H1 (cell line): Measurements from ENCODE around the gene MDFIC. TPM values are rescaled to one million over a fixed set of nuclear protein-coding genes. Genes with fewer than 3 reads are reported as not detected.

Experiments used
- CTCF ChIA-PET: fragments of 300-600 bp; sonication (Branson Sonifier 250); formaldehyde crosslinking; loops from one replicate; lab custom pipeline; 2021; ENCODE audit not compliant: partially characterized antibody; lab: Charles Lee
- POLR2A ChIA-PET: fragments of 300-600 bp; sonication (Branson Sonifier 250); formaldehyde crosslinking; loops from one replicate; lab custom pipeline; 2021; ENCODE audit warnings: inconsistent platforms; ENCODE audit not compliant: partially characterized antibody; lab: Charles Lee
- DNase-seq, 2 experiments: peaks; one replicate each; pipeline versions ENCODE4 v3.0.0 to v3.0.0-alpha.2; 2010 to 2022; ENCODE audit warnings: low spot score in 2 of 2, low read depth in 1 of 2, mixed read lengths in 1 of 2
- FAIRE-seq: peaks from 2 replicates; lab custom pipeline; 2011; peaks lifted over from hg19 to GRCh38; lab: Jason Lieb, UNC
- H2AFZ ChIP-seq: 2 replicates; pipeline ENCODE4 v1.8.1; 2012; ENCODE audit warnings: low read length, inconsistent platforms
- H2AK5ac ChIP-seq: 2 replicates; pipeline ENCODE4 v1.6.1; 2013; ENCODE audit warnings: low read depth, low read length
- H2BK120ac ChIP-seq: replicated peaks from 2 replicates; pipeline ENCODE3; 2013; ENCODE audit warnings: low read depth, low read length, inconsistent platforms
- H2BK12ac ChIP-seq: 2 replicates; pipeline ENCODE4 v1.6.1; 2013; ENCODE audit warnings: low read depth, low read length
- H2BK15ac ChIP-seq: 2 replicates; pipeline ENCODE4 v1.6.1; 2013; ENCODE audit warnings: low read length
- H2BK20ac ChIP-seq: 2 replicates; pipeline ENCODE4 v1.6.1; 2013; ENCODE audit warnings: low read length
- H2BK5ac ChIP-seq: 2 replicates; pipeline ENCODE4 v1.6.1; 2013; ENCODE audit warnings: low read depth, low read length
- H3K14ac ChIP-seq: 2 replicates; pipeline ENCODE4 v1.6.1; 2013; ENCODE audit warnings: inconsistent platforms; ENCODE audit not compliant: insufficient read length
- H3K18ac ChIP-seq: 2 replicates; pipeline ENCODE4 v1.6.1; 2013; ENCODE audit warnings: low read length; ENCODE audit errors: extremely low read depth
- H3K23ac ChIP-seq: 2 replicates; pipeline ENCODE4 v1.6.1; 2013; ENCODE audit warnings: inconsistent platforms; ENCODE audit not compliant: insufficient read length
- H3K23me2 ChIP-seq: 2 replicates; pipeline ENCODE4 v1.6.1; 2013; ENCODE audit warnings: low read depth, low read length
- H3K27ac ChIP-seq: 2 replicates; pipeline ENCODE4 v1.6.1; 2011; ENCODE audit warnings: low read depth, low read length, inconsistent platforms
- H3K27me3 ChIP-seq, 4 experiments: replicated peaks in 1 of 4; 1 replicate in 1 of 4; 2 replicates in 3 of 4; pipeline versions ENCODE4 v1.6.1 to v1.8.1; 2011 to 2013; ENCODE audit warnings: low read length in 3 of 4, mild to moderate bottlenecking in 3 of 4, inconsistent platforms in 2 of 4, mixed read lengths in 2 of 4, moderate library complexity in 1 of 4; ENCODE audit not compliant: control insufficient read depth in 3 of 4, insufficient read depth in 3 of 4; ENCODE audit errors: extremely low read depth in 1 of 4
- H3K36me3 ChIP-seq, 4 experiments: 2 replicates each; pipeline versions ENCODE4 v1.6.1 to v1.8.1; 2011 to 2013; ENCODE audit warnings: mild to moderate bottlenecking in 4 of 4, low read length in 3 of 4, moderate library complexity in 2 of 4, control low read depth in 1 of 4, inconsistent platforms in 1 of 4; ENCODE audit not compliant: insufficient read depth in 4 of 4, control insufficient read depth in 2 of 4
- H3K4ac ChIP-seq: replicated peaks from 2 replicates; pipeline ENCODE3; 2013; ENCODE audit warnings: low read length, low read depth, mixed read lengths, inconsistent platforms; ENCODE audit not compliant: insufficient read length
- H3K4me1 ChIP-seq, 4 experiments: replicated peaks in 1 of 4; 1 replicate in 1 of 4; 2 replicates in 3 of 4; pipeline versions ENCODE4 v1.6.1 to v1.8.1; 2011 to 2013; ENCODE audit warnings: low read length in 3 of 4, inconsistent platforms in 2 of 4, mixed read lengths in 1 of 4; ENCODE audit not compliant: insufficient read depth in 4 of 4, control insufficient read depth in 3 of 4
- H3K4me2 ChIP-seq, 2 experiments: 2 replicates each; pipeline versions ENCODE4 v1.6.1 to v1.8.1; 2011 to 2013; ENCODE audit warnings: low read depth in 2 of 2, low read length in 2 of 2, control low read depth in 1 of 2, inconsistent platforms in 1 of 2, mild to moderate bottlenecking in 1 of 2; ENCODE audit not compliant: insufficient read depth in 1 of 2
- H3K4me3 ChIP-seq, 4 experiments: fragments of 200-600, 300-600 bp in 1 of 4; sonication (generic), shearing (Covaris generic), sonication (Bioruptor Twin) in 1 of 4; 2 replicates each; pipeline versions ENCODE4 v1.5.1 to v1.8.1; 2011 to 2016; ENCODE audit warnings: low read length in 4 of 4, low read depth in 3 of 4, control low read depth in 2 of 4, inconsistent platforms in 2 of 4, mild to moderate bottlenecking in 2 of 4, mixed read lengths in 1 of 4, moderate library complexity in 1 of 4; ENCODE audit not compliant: insufficient read depth in 2 of 4; ENCODE audit errors: extremely low read depth in 1 of 4
- H3K56ac ChIP-seq: replicated peaks from 2 replicates; pipeline ENCODE3; 2013; ENCODE audit warnings: low read depth, mild to moderate bottlenecking, mixed read lengths, low read length, inconsistent platforms; ENCODE audit not compliant: insufficient read length
- H3K79me1 ChIP-seq: 2 replicates; pipeline ENCODE4 v1.6.1; 2013; ENCODE audit warnings: low read depth, low read length, control low read depth
- H3K79me2 ChIP-seq, 2 experiments: 2 replicates each; pipeline versions ENCODE4 v1.6.1 to v1.8.1; 2012 to 2013; ENCODE audit warnings: low read length in 2 of 2, mild to moderate bottlenecking in 2 of 2, inconsistent platforms in 1 of 2; ENCODE audit not compliant: insufficient read depth in 2 of 2, control insufficient read depth in 1 of 2
- H3K9ac ChIP-seq, 4 experiments: replicated peaks in 1 of 4; 1 replicate in 1 of 4; 2 replicates in 3 of 4; pipeline versions ENCODE4 v1.6.1 to v1.8.1; 2011 to 2013; ENCODE audit warnings: low read depth in 3 of 4, low read length in 3 of 4, control low read depth in 2 of 4, mild to moderate bottlenecking in 2 of 4, moderate library complexity in 2 of 4, inconsistent platforms in 1 of 4; ENCODE audit errors: extremely low read depth in 1 of 4
- H3K9me3 ChIP-seq, 2 experiments: 2 replicates each; pipeline versions ENCODE4 v1.6.1 to v1.8.1; 2012 to 2013; ENCODE audit warnings: mild to moderate bottlenecking in 2 of 2, moderate library complexity in 2 of 2, control low read depth in 1 of 2, inconsistent platforms in 1 of 2, low read depth in 1 of 2, low read length in 1 of 2, mixed read lengths in 1 of 2; ENCODE audit not compliant: insufficient read depth in 2 of 2
- H4K20me1 ChIP-seq, 2 experiments: replicated peaks in 1 of 2; 2 replicates each; pipeline versions ENCODE3 to v1.8.1; 2011 to 2013; ENCODE audit warnings: inconsistent platforms in 2 of 2, low read length in 2 of 2, mild to moderate bottlenecking in 1 of 2; ENCODE audit not compliant: insufficient read depth in 2 of 2, control insufficient read depth in 1 of 2
- H4K5ac ChIP-seq: 2 replicates; pipeline ENCODE4 v1.6.1; 2013; ENCODE audit warnings: low read length, low read depth, mixed read lengths, inconsistent platforms; ENCODE audit not compliant: insufficient read length
- H4K8ac ChIP-seq: 2 replicates; pipeline ENCODE4 v1.8.0; 2013; ENCODE audit warnings: mild to moderate bottlenecking, moderate library complexity, low read length, inconsistent platforms; ENCODE audit not compliant: insufficient read depth; ENCODE audit errors: extremely low read depth
- H4K91ac ChIP-seq: replicated peaks from 2 replicates; pipeline ENCODE3; 2013; ENCODE audit warnings: low read length, mixed read lengths, inconsistent platforms; ENCODE audit not compliant: insufficient read length
- CEBPB ChIP-seq: IDR thresholded peaks from 2 replicates; pipeline ENCODE4 v1.6.1; 2012; ENCODE audit warnings: low read depth, low read length
- CHD2 ChIP-seq: IDR thresholded peaks from 2 replicates; pipeline ENCODE4 v1.6.1; 2012; ENCODE audit warnings: low read length, improper control_type of control experiment
- GABPA ChIP-seq: IDR thresholded peaks from 2 replicates; pipeline ENCODE4 v1.6.1; 2011; ENCODE audit warnings: mild to moderate bottlenecking, low read length, moderate library complexity, borderline replicate concordance; ENCODE audit not compliant: insufficient read depth
- GTF2F1 ChIP-seq: IDR thresholded peaks from 2 replicates; pipeline ENCODE4 v1.6.1; 2012; ENCODE audit warnings: low read depth, low read length, improper control_type of control experiment, borderline replicate concordance
- JUN ChIP-seq: IDR thresholded peaks from 2 replicates; pipeline ENCODE4 v1.6.1; 2011; ENCODE audit warnings: low read depth, mild to moderate bottlenecking, improper control_type of control experiment, low read length
- NRF1 ChIP-seq: IDR thresholded peaks from 2 replicates; pipeline ENCODE4 v1.6.1; 2011; ENCODE audit warnings: mild to moderate bottlenecking, low read depth, low read length, improper control_type of control experiment
- PHF8 ChIP-seq: fragments of 200-600 bp; sonication (generic); conservative IDR thresholded peaks from 2 replicates; pipeline ENCODE4 v1.7.1; 2012; ENCODE audit warnings: low read depth, mild to moderate bottlenecking, inconsistent platforms, low read length, moderate library complexity
- POLR2AphosphoS5 ChIP-seq: IDR thresholded peaks from 2 replicates; pipeline ENCODE4 v1.6.1; 2011; ENCODE audit warnings: low read depth, low read length
- POU5F1 ChIP-seq: IDR thresholded peaks from 2 replicates; pipeline ENCODE4 v1.6.1; 2011; ENCODE audit warnings: low read depth, mild to moderate bottlenecking, low read length, moderate library complexity
- RAD21 ChIP-seq, 2 experiments: IDR thresholded peaks in 1 of 2; conservative IDR thresholded peaks in 1 of 2; 2 replicates each; pipeline ENCODE4 v1.6.1; 2011; ENCODE audit warnings: low read depth in 2 of 2, low read length in 2 of 2, improper control_type of control experiment in 1 of 2, inconsistent platforms in 1 of 2, mild to moderate bottlenecking in 1 of 2, moderate library complexity in 1 of 2
- RBBP5 ChIP-seq: IDR thresholded peaks from 2 replicates; pipeline ENCODE4 v1.7.1; 2012; ENCODE audit warnings: low read depth, mild to moderate bottlenecking, inconsistent platforms, low read length, moderate library complexity, borderline replicate concordance
- SRF ChIP-seq: IDR thresholded peaks from 2 replicates; pipeline ENCODE4 v1.6.1; 2011; ENCODE audit warnings: mild to moderate bottlenecking, low read depth, low read length, moderate library complexity
- SUZ12 ChIP-seq: fragments of 200-600 bp; sonication (generic); IDR thresholded peaks from 2 replicates; pipeline ENCODE4 v1.6.1; 2012; ENCODE audit warnings: mild to moderate bottlenecking, inconsistent platforms, low read length, moderate library complexity, mixed read lengths
- TAF7 ChIP-seq: optimal IDR thresholded peaks from 2 replicates; pipeline ENCODE3; 2011; ENCODE audit warnings: low read depth, mild to moderate bottlenecking, inconsistent platforms, low read length, moderate library complexity, borderline replicate concordance
- WGBS, 2 experiments: shearing (Covaris generic) in 1 of 2; methylation state at CpG; one replicate each; pipeline versions ENCODE4 v1.1.6 to v1.1.7; 2013 to 2015; ENCODE audit warnings: low lambda C conversion rate in 2 of 2, mixed read lengths in 2 of 2, inconsistent platforms in 1 of 2, low coverage in 1 of 2, missing lambda C conversion rate in 1 of 2; ENCODE audit not compliant: insufficient replicate concordance in 2 of 2, insufficient coverage in 1 of 2, insufficient read length in 1 of 2; ENCODE audit errors: extremely low coverage in 1 of 2, missing lambda C conversion rate in 1 of 2; 5-methylcytosine and 5-hydroxymethylcytosine counted together
- polyA plus RNA-seq, 7 experiments: library from polyadenylated mRNA; depleted of rRNA in 3 of 7; stranded (reverse) in 5 of 7; unstranded in 2 of 7; fragments of >200 nt in 5 of 7; fragments of 200-250 nt in 2 of 7; gene quantifications; 1 replicate in 5 of 7; 2 replicates in 1 of 7; 4 replicates in 1 of 7; pipeline versions ENCODE4 v1.2.1 to v1.2.3, GENCODE V29; 2011 to 2013; ENCODE audit warnings: missing spikeins in 2 of 7, mixed read lengths in 2 of 7
- total RNA-seq: library from RNA; stranded (reverse); fragmentation: NEBNext Ultra II Directional; extraction: Animal tissue kit (Norgen Biotek cat#: 25700); gene quantifications from 2 replicates; pipeline ENCODE4 v1.2.1, GENCODE V29; 2021

The MDFIC gene
- total and polyA plus RNA-seq, 2 of the 8 experiments (the other 6 are each of a cell fraction or from before 2014, with no cell fraction given): 2.3 to 11.4 TPM

GRCh38 chr7:114916261-114916892 lies 5.5 kb upstream of the MDFIC start:
- ChIA-PET POLR2A (no interaction called here), CTCF (interaction anchor here (1.0 to 1.3 kb wide), 2 partner anchors 23 to 69 kb away, joined by 3 to 4 read pairs; no protein-coding TSS in a partner anchor)
- H3K9me3 ChIP-seq: no peaks in the 10 kb centered on the region
- H4K91ac ChIP-seq: no peak overlapping the region
- no peak overlapping the region for H2BK15ac ChIP-seq
- no peaks in the 10 kb centered on the region for H3K79me2 ChIP-seq
- no peak overlapping the region for H2BK120ac ChIP-seq
- WGBS, 2 experiments: 77% methylated on average over 6 of the region's 6 CpGs; no CpG with 5 or more reads in 1 of the 2 experiments
- H3K23ac ChIP-seq: no peak overlapping the region
- no peaks in the 10 kb centered on the region for H3K79me1 ChIP-seq
- FAIRE-seq: no peak
- no peak overlapping the region for H2BK12ac ChIP-seq
- H3K18ac ChIP-seq: no peak overlapping the region
- H2BK20ac ChIP-seq: no peak overlapping the region
- no peak overlapping the region for H3K56ac ChIP-seq
- no peak overlapping the region for H3K4ac ChIP-seq
- H3K27me3 ChIP-seq: no peaks in the 10 kb centered on the region
- H2AK5ac ChIP-seq: no peak overlapping the region
- no peak overlapping the region for H3K14ac ChIP-seq
- no peak overlapping the region for H3K27ac ChIP-seq
- no peak overlapping the region for H3K4me2 ChIP-seq
- no peaks in the 10 kb centered on the region for H3K36me3 ChIP-seq
- no peak for DNase-seq
- H2AFZ ChIP-seq: no peak overlapping the region; the same call in 1 of the 2 replicates
- no peak overlapping the region for H3K4me3 ChIP-seq
- no peak overlapping the region for H4K5ac ChIP-seq
- H2BK5ac ChIP-seq: no peak overlapping the region
- H3K4me1 ChIP-seq: peaks cover 0 to 2% (median 0%) of the 10 kb centered on the region in 4 experiments; a peak in 2 of 7 replicates
- H4K20me1 ChIP-seq: no peaks in the 10 kb centered on the region
- H4K8ac ChIP-seq: no peak overlapping the region
- H3K9ac ChIP-seq: no peak overlapping the region
- H3K23me2 ChIP-seq: no peaks in the 10 kb centered on the region
- no peak for TF ChIP-seq SUZ12
- no peak for TF ChIP-seq JUN
- no peak for TF ChIP-seq CHD2
- no peak for TF ChIP-seq GABPA
- no peak for TF ChIP-seq NRF1
- no peak for TF ChIP-seq RBBP5
- TF ChIP-seq RAD21 (IDR thresholded peaks at IDR 0.05 in 1 of 2, conservative IDR thresholded peaks at IDR 0.05 in 1 of 2; ENCODE audit: low read depth in 2 of 2, low read length in 2 of 2): no peak
- no peak for TF ChIP-seq GTF2F1
- no peak for TF ChIP-seq POU5F1
- TF ChIP-seq PHF8: no peak
- TF ChIP-seq CEBPB: no peak
- no peak for TF ChIP-seq SRF
- TF ChIP-seq TAF7: no peak
- no peak for TF ChIP-seq POLR2AphosphoS5
